GM12891 (cell line): ENCODE data around the gene TOP1.
A peak's percentile ranks its signal among the peaks of the same experiment; 100 is the strongest.
"Not testable (repeated sequence)": the region's sequence is repeated elsewhere in the genome, so short reads cannot be mapped to it uniquely, and the experiment has no call there.

Experiments used
- DNase-seq: peaks from one replicate; pipeline ENCODE4 v3.0.0; 2011; ENCODE audit warnings: low spot score; ENCODE audit not compliant: insufficient read length
- FAIRE-seq: peaks from 2 replicates; lab custom pipeline; 2011; peaks lifted over from hg19 to GRCh38; lab: Jason Lieb, UNC
- PAX5 ChIP-seq: IDR thresholded peaks from 2 replicates; pipeline ENCODE4 v1.6.1; 2011; ENCODE audit warnings: low read length, moderate library complexity, mild to moderate bottlenecking; ENCODE audit not compliant: insufficient read depth, severe bottlenecking
- POLR2A ChIP-seq: IDR thresholded peaks from 2 replicates; pipeline ENCODE4 v1.6.1; 2011; ENCODE audit warnings: low read depth, low read length, control low read depth
- POLR2AphosphoS5 ChIP-seq: IDR thresholded peaks from 2 replicates; pipeline ENCODE4 v1.6.1; 2011; ENCODE audit warnings: low read depth, low read length, control low read depth
- POU2F2 ChIP-seq: IDR thresholded peaks from 2 replicates; pipeline ENCODE4 v1.6.1; 2011; ENCODE audit warnings: low read depth, mild to moderate bottlenecking, control low read depth, low read length, moderate library complexity
- SPI1 ChIP-seq: IDR thresholded peaks from 2 replicates; pipeline ENCODE4 v1.6.1; 2011; ENCODE audit warnings: low read depth, low read length, control low read depth
- TAF1 ChIP-seq: IDR thresholded peaks from 2 replicates; pipeline ENCODE4 v1.6.1; 2011; ENCODE audit warnings: low read depth, low read length, control low read depth

TOP1 gene

DNA sequence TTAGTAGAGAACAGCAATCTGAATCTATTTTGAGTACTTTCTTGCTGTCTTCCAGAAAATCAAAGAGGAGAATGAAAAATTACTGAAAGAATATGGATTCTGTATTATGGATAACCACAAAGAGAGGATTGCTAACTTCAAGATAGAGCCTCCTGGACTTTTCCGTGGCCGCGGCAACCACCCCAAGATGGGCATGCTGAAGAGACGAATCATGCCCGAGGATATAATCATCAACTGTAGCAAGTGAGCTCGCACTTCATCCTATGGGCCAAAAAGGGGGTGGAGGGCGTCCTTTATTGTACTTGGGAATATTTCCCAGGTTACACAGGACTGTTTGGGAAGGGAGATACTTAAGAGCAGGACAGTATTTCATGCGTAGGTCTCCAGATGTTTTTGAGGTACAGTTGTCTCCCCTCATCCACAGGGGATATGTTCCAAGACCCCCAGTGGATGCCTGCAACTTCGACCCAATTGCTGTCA is 71.4 kb downstream of the TOP1 start:
- FAIRE-seq (no peak), DNase-seq (no peak)
- TF ChIP-seq PAX5 (no peak), SPI1 (no peak), POU2F2 (no peak), TAF1 (no peak), POLR2AphosphoS5 (no peak), POLR2A (no peak)

DNA sequence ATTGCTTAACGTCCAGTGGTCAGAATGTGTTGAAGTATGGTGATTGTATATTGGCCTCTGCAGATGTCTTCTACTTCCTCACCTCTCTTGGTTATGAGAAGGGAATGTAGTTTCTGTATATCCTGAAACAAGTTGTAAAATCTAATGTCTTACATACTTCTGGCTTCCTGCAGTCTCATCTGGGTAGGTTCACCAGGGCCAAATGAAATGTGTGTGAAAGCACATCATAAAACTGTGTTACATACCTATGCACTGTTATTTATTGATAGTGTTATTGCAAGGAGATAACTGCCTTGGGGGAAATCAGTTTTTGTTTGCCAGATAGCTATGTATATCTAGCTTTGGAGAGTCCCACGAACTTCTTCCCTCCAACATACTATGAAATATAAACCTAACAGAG is 73.0 kb downstream of the TOP1 start:
- FAIRE-seq (no peak), DNase-seq (no peak)

DNA sequence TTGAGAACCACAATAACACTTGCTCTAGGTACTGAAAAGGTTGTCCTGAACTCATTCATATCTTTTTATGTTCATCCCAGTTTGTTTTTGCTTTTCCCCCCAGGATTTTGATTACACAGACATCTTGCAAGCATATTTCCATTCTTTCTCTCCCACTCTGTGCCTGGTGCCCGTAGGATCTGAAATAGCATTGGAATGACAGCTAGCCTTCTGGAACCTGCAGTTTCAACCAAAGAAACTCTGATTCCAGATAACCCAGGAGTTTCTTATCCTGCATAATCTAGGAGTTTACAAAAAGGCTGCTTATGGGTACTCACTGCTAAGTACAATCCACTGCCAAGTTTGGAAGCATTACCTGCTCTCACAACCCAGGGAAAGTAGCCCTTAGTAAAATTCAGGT is 79.9 kb downstream of the TOP1 start:
- TF ChIP-seq PAX5 = no peak
- TF ChIP-seq POLR2AphosphoS5 = no peak
- FAIRE-seq = no peak
- DNase-seq = no peak

More for the DNA sequence above, 73.0 kb downstream of the TOP1 start:
- TF ChIP-seq SPI1 = no peak
- TF ChIP-seq POLR2AphosphoS5 = no peak
- TF ChIP-seq POLR2A = no peak
- no peak for TF ChIP-seq TAF1
- TF ChIP-seq PAX5 = no peak
- no peak for TF ChIP-seq POU2F2

DNA sequence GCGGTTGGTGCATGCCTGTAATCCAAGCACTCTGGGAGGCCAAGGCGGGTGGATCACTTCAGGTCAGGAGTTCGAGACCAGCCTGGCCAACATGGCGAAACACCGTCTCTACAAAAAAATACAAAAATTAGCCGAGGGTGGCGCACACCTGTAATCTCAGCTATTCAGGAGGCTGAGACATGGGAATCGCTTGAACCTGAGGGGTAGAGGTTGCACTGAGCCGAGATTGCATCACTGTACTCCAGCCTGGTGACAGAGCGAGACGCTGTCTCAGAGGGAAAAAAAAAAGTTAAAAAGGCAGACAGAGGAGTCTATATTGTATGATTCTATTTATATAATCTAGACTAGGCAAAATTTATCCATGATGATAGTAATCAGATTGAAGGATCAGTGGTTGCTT is 81.4 kb downstream of the TOP1 start:
- FAIRE-seq = no peak
- DNase-seq = no peak
- no peak for TF ChIP-seq TAF1
- TF ChIP-seq POLR2AphosphoS5 = no peak
- TF ChIP-seq POLR2A = no peak
- TF ChIP-seq PAX5 = no peak
- TF ChIP-seq POU2F2 = no peak
- TF ChIP-seq SPI1 = no peak

DNA sequence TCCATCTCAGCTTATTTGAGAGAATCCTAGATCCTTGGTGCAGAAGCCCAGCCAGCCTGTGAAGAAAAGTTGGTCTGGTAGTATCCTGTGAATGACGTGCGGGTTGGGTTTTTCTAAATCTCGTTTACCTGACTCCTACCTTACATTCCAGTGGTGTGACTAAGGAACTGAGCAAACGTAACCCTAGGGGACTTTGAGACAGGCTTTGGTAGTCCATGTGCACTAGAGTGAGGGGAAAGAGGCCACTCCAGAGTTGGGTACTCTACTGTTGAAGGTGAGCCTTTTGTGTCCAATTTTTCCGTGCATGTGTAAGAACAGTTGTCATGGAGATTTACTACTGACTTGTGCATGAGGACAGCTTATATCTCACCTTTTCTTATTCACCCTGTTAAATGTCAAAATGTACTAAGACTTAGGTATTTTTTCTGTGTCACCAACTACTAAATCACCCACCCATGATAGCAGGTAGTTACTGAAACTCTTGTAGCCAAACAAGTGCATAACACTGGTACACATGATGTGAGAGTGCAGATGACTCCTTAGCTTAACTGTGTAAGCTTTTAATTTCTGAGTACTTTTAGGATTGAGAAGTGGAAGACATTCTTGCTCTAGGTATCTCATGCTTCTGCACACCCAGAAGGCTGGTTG is 82.4 kb downstream of the TOP1 start:
- TF ChIP-seq SPI1 (no peak), POLR2A (no peak), POU2F2 (no peak)

DNA sequence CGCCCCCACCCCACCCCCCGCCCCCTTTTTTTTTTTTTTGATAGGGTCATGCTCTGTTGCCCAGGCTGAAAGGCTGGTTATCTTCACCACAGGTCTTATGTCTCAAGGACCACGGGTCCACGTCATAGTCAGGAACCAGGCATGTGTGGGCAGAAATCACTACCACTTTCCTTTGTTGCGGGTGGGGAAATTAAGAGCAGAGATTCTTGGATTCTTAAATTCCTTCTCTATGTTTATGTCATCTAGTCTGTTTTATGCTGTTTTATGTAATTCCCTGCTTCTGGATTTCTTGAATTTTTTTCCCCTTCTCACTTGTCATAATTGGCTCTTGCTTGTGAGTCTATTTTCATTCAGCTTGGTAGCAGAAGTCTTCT is 82.9 kb downstream of the TOP1 start:
- no peak for TF ChIP-seq POLR2A
- TF ChIP-seq SPI1 = no peak
- TF ChIP-seq PAX5 = peak; percentile 40
- TF ChIP-seq POU2F2 = no peak
- TF ChIP-seq TAF1 = no peak
- no peak for TF ChIP-seq POLR2AphosphoS5
- DNase-seq = no peak
- no peak for FAIRE-seq

More for the DNA sequence above, 82.4 kb downstream of the TOP1 start:
- DNase-seq = no peak
- FAIRE-seq = peak; percentile 62

DNA sequence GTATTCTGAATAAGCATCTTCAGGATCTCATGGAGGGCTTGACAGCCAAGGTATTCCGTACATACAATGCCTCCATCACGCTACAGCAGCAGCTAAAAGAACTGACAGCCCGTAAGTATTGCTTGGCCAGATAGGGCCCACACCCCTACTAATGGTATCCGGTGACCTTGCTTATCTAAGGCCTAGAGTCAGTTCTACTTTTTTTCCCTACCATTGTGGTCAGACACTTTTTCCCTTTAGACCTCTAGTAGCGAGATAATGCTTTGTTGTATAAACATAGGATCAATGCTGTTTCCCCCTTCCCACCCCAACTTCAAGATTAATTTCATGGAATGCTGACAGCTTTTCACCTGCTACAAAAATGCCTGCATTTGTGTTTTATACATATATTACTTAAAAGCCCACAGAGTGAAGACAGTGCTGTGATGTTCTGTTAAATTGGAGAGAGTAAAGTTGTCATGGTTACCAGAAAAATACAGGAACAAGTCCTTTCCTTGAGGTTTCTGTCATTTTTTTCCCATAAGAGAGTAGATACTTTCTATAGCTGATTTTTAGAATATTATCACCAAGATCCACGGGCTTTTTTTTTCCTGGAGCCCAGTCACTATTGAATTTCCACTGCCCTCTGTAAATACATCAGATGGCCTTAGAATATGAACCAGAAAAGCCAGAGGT is 87.8 kb downstream of the TOP1 start:
- TF ChIP-seq PAX5 (no peak), SPI1 (no peak), TAF1 (no peak), POLR2A (no peak), POLR2AphosphoS5 (no peak), POU2F2 (no peak)

DNA sequence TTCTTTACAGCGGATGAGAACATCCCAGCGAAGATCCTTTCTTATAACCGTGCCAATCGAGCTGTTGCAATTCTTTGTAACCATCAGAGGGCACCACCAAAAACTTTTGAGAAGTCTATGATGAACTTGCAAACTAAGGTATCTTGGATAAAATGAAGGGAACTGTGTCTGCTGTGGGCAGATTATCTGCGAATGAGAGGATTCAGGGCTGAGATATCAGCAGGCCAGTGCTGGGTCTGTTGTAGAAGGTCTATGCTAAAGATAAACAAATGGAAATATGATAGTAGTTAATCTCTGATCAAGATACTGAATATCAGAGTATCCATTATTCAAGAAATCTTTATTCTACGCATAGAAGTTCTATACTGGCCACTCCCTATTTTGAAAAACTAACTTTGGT is 89.5 kb downstream of the TOP1 start:
- not testable (repeated sequence) for FAIRE-seq, DNase-seq

More for the DNA sequence above, 87.8 kb downstream of the TOP1 start:
- FAIRE-seq (no peak), DNase-seq (no peak)

DNA sequence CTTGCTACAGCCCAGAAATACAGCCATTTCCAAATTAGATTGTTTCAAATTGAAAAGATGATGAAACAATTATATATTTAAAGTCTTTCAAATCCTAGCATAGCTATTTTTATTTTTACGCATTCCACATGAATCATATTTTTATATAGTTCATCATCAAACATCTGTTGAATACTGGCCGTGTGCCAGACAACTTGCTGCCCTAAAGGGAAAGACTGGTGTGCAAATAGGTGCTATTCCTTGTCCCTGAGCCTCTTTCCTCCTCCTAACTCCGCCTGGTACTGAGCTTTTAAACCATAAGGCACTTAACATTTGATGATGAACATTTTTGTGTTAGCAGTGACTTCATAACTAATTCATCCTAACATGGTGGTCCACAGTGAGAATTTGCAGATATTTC is 90.0 kb downstream of the TOP1 start:
- FAIRE-seq (no peak), DNase-seq (no peak)
- TF ChIP-seq PAX5 = no peak
- TF ChIP-seq POLR2AphosphoS5 = no peak
- no peak for TF ChIP-seq POLR2A
- TF ChIP-seq POU2F2 = no peak
- no peak for TF ChIP-seq SPI1
- no peak for TF ChIP-seq TAF1

DNA sequence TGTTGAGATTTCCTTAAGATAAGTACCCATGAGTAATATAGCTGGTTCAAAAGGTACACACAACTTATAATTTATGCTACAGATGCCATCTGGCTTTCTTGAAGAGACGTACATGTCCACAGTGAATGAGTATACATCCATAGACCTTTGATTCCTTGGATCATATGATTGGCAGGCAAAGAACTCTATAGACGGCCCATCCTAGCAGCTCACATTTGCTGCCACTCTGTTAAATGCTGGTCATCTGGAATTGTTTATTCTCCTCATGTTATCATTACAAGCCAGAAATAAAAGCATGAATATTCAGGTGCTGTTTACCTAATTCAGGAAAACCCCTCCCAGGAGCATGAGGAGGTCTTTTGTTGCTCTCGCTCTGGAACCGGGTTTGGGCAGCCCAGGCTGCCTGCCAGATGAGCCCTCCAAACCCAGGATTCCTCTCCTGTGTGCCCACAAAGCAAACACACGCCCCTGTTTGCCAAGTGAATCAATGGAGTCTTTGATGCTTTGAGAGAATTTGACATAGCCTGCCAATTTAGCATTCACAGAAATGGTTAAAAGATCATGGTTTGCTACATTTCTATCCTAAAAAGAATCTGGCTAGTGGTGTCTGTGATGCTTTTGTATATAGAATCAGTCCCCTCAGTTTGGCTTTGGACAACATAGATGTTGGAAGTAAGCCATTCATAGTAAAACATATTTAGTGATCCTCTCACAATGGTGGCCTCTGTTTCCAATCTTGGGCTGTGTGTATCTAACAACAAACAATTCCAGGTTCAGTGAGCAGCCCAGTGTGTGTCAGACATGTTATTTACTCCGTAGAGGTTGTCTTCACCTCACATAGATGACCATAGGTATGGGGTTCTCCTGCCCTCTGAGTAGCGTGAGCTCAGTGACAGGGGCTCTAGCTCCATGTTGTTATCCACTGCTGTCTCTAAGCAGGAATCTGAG is 91.3 kb downstream of the TOP1 start:
- TF ChIP-seq POLR2A (no peak), TAF1 (no peak), POU2F2 (no peak), PAX5 (no peak)
- no peak for DNase-seq
- no peak for FAIRE-seq
